Activated naive CD4-positive, alpha-beta T cell treated with anti-CD3 and anti-CD28 coated beads, Interleukin-2, amount 50 U/mL, for 24 hours (primary cell): Measurements from ENCODE around the gene ANAPC16.
"Not testable (repeated sequence)": the region's sequence is repeated elsewhere in the genome, so short reads cannot be mapped to it uniquely, and the experiment has no call there.

ENCODE experiments used
- H3K27ac Mint-ChIP-seq: one replicate; pipeline ENCODE4 v1.8.0; 2021; ENCODE audit warnings: mild to moderate bottlenecking, mixed read lengths
- H3K27me3 Mint-ChIP-seq: one replicate; pipeline ENCODE4 v1.8.0; 2021; ENCODE audit warnings: mixed read lengths
- H3K36me3 Mint-ChIP-seq: one replicate; pipeline ENCODE4 v1.8.0; 2021; ENCODE audit warnings: mixed read lengths
- H3K4me1 Mint-ChIP-seq: one replicate; pipeline ENCODE4 v1.8.0; 2021; ENCODE audit warnings: mixed read lengths
- H3K4me3 Mint-ChIP-seq: one replicate; pipeline ENCODE4 v1.8.0; 2021; ENCODE audit warnings: mild to moderate bottlenecking, mixed read lengths
- H3K9me3 Mint-ChIP-seq: one replicate; pipeline ENCODE4 v1.8.0; 2021; ENCODE audit warnings: mixed read lengths

The ANAPC16 gene

DNA sequence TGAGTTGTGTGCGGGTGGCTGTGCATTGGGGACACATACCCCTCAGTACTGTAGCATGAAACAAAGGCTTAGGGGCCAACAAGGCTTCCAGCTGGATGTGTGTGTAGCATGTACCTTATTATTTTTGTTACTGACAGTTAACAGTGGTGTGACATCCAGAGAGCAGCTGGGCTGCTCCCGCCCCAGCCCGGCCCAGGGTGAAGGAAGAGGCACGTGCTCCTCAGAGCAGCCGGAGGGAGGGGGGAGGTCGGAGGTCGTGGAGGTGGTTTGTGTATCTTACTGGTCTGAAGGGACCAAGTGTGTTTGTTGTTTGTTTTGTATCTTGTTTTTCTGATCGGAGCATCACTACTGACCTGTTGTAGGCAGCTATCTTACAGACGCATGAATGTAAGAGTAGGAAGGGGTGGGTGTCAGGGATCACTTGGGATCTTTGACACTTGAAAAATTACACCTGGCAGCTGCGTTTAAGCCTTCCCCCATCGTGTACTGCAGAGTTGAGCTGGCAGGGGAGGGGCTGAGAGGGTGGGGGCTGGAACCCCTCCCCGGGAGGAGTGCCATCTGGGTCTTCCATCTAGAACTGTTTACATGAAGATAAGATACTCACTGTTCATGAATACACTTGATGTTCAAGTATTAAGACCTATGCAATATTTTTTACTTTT is 59.7 kb downstream of the ANAPC16 start:
- peaks cover 18% of the 10 kb centered on the region for H3K36me3 Mint-ChIP-seq
- no peaks in the 10 kb centered on the region for H3K9me3 Mint-ChIP-seq
- peak overlapping the region; percentile 99 for H3K4me3 Mint-ChIP-seq
- peaks cover 54% of the 10 kb centered on the region for H3K4me1 Mint-ChIP-seq
- peak overlapping the region; percentile 96 for H3K27ac Mint-ChIP-seq
- H3K27me3 Mint-ChIP-seq, result no peaks in the 10 kb centered on the region

DNA sequence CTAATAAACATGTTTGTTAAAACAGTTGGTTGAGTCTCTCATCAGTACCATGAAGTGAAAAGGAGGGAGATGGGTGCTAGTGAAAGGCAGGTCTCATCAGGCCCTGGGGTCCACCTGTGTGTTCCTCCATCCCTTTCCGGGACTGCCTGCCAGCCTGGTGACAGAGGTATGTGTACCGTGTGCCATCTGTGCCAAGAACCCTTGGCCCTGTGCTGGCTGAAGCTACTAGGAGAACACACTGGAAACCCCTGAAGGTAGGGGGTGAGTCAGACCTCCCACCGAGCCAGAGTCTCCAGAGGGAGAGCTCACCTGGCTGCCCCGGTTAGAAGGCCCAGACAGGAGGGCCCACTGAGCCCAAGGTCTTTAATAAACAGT is 60.2 kb downstream of the ANAPC16 start:
- Mint-ChIP-seq H3K4me3 (peak overlapping the region; percentile 99), H3K9me3 (no peaks in the 10 kb centered on the region), H3K36me3 (peaks cover 18% of the 10 kb centered on the region), H3K4me1 (peaks cover 53% of the 10 kb centered on the region), H3K27me3 (no peaks in the 10 kb centered on the region), H3K27ac (peak overlapping the region; percentile 96)

DNA sequence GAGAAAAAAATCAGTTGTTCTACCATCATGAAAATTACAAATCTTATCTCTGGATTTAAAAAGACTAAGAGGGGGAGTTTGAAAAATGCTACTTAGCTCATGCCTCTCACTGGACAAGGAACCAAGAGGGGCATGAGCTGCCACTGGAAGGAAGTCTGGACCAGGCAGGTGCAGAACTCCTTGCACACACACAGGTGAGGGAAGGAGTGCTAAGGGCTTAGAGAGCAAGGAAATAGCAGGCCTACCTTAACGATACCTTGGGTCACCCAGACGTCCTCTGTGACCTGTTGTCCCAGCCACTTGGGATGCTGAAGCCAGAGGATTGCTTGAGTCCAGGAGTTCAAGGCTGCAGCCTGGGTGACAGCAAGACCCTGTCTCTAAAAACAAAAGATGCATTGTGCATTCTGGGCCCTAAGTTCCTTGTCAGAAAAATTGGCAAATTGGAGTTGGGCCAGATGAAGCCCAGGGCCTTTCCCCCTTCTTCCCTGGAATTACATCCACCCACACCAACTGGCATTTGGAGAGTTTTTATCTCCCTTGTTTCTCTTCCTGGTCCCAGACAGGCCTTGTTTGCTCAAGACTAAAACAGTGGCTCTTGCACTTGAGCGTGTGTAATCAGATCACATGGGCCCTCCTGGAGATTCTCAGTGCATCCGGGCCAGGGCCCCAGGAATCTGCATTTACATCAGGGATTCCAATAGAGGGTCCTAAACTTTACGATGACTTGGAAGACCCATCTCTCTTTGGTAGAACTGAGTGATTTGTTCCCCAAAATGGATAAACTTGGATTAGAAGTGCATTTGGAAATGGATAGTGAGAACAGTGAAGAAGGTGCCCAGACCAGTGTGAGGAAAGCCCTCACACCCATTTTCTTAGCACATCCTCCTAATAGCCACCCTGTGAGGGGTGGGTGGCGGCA is 60.9 kb downstream of the ANAPC16 start:
- peak overlapping the region; percentile 96 for H3K27ac Mint-ChIP-seq

DNA sequence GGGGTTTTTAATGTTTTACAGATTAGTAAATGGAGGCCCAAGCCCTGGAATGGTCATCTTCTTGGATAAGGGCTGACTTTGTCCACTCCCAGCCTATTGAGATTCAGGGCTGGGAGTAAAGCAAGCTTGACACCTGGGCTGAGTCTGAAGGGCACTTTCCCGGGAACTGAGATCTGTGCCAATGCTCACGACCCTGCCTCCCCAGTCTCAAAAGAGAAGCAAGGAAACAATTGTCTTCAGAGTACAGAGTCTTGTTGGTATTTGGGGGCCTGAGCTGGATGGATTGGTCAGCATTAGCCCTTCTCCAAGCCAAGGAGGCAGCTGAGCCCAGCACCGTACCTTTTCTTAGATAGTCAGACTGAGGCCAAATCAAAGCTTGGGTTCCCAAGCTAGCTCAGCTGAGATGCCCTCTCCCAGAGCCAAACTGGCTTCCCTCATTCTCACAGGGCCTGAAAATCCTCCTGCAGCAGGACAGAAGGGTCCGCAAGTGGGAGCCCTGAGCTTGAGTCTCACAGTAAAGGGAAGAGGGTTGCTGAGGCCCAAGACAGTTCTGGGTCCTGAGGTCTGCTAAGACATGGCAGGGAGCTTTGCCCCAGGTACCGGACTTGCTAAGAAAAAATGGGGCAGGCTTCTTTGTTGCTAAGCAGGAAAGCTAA is 61.7 kb downstream of the ANAPC16 start:
- no peaks in the 10 kb centered on the region for H3K9me3 Mint-ChIP-seq
- H3K4me1 Mint-ChIP-seq, result peaks cover 48% of the 10 kb centered on the region
- H3K4me3 Mint-ChIP-seq, result no peak overlapping the region
- H3K36me3 Mint-ChIP-seq, result peaks cover 18% of the 10 kb centered on the region
- no peak overlapping the region for H3K27ac Mint-ChIP-seq
- H3K27me3 Mint-ChIP-seq, result no peaks in the 10 kb centered on the region

More for the DNA sequence above, 60.9 kb downstream of the ANAPC16 start:
- peaks cover 53% of the 10 kb centered on the region for H3K4me1 Mint-ChIP-seq
- peak overlapping the region; percentile 99 for H3K4me3 Mint-ChIP-seq
- H3K27me3 Mint-ChIP-seq, result no peaks in the 10 kb centered on the region
- H3K9me3 Mint-ChIP-seq, result no peaks in the 10 kb centered on the region
- peaks cover 18% of the 10 kb centered on the region for H3K36me3 Mint-ChIP-seq

DNA sequence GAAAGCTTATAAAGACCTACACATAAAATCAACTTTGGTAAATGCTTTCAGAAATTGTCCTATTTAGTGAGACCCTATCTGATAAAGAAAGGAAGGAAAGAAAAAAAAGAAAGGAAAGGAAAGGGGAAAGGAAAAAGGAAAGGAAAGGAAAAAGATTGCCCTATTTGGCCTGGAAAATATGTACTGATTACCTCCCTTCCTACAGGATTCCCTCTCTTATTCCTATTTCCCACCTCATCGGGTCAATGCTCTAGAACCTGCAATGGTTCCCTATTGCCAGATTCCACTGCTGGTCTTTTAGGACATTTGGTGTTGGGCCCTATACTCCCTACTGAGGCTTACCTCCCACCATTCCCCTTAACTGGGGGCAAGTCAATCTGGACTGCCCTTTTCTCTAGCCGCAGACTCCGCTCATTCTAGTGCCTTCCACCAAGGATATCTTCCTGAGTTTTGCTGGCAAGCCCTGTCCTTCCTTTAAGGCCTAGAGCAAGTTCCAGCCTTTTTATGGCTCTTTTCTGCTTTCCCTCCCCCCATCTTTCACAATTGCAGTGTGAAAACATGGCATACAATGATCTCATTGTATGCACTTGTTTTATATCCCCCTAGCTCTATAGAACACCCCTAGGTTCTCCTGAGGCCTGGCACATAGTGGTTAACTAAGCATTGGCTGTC is 62.3 kb downstream of the ANAPC16 start:
- Mint-ChIP-seq H3K36me3 (peaks cover 18% of the 10 kb centered on the region), H3K4me3 (no peak overlapping the region), H3K27ac (peak overlapping the region; percentile 76), H3K27me3 (no peaks in the 10 kb centered on the region), H3K4me1 (peaks cover 47% of the 10 kb centered on the region), H3K9me3 (no peaks in the 10 kb centered on the region)

DNA sequence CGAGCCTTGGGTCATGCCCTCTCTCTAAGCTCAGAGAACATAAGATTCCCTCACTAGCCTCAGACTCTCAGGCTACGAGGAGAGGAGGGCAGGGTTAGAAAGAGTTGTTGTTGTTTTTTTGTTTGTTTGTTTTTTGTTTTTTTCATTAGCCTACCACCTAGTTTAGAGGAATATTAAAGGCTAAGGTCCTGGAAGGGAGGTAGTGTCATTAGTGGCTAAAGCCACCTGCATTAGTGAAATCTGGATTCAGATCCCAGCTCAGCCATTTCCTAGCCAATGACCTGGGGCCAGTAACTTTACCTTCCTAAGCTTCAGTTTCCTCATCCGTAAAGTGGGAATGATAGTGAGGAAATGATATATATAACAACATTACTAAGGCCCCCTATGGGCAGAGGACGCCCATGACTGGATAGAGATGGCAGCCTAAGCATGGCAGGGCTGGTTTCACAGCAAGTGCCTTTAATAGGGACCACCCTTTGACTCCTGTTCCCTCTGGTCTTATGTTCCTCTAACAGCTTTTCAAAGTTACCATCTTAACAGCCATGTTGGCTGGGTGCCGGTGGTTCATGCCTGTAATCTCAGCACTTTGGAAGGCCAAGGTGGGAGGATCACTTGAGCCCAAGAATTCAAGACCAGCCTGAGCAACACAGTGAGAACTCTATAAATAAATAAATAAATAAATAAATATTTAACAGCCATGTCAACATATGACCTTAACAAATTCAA is 63.0 kb downstream of the ANAPC16 start:
- Mint-ChIP-seq H3K36me3 (peaks cover 18% of the 10 kb centered on the region), H3K4me3 (no peak overlapping the region), H3K4me1 (peaks cover 46% of the 10 kb centered on the region)

DNA sequence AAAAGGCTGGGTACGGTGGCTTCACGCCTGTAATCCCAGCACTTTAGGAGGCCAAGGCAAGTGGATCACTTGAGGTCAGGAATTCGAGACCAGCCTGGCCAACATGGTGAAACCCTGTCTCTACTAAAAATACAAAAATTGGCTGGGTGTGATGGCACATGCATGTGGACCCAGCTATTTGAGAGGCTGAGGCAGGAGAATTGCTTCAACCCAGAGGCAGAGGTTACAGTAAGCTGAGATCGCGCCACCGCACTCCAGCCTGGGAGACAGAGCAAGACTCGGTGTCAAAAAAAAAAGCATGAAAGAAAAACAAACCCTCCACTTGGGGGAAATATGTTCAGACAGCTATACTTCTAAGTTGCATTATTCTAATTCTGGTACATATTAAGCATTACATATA is 63.8 kb downstream of the ANAPC16 start:
- Mint-ChIP-seq H3K36me3 (peaks cover 17% of the 10 kb centered on the region), H3K4me1 (peaks cover 51% of the 10 kb centered on the region)
- not testable (repeated sequence) for H3K9me3 Mint-ChIP-seq, H3K4me3 Mint-ChIP-seq, H3K27me3 Mint-ChIP-seq, H3K27ac Mint-ChIP-seq

More for the DNA sequence above, 63.0 kb downstream of the ANAPC16 start:
- Mint-ChIP-seq H3K27me3 (no peaks in the 10 kb centered on the region), H3K27ac (peak overlapping the region; percentile 76), H3K9me3 (no peaks in the 10 kb centered on the region)

DNA sequence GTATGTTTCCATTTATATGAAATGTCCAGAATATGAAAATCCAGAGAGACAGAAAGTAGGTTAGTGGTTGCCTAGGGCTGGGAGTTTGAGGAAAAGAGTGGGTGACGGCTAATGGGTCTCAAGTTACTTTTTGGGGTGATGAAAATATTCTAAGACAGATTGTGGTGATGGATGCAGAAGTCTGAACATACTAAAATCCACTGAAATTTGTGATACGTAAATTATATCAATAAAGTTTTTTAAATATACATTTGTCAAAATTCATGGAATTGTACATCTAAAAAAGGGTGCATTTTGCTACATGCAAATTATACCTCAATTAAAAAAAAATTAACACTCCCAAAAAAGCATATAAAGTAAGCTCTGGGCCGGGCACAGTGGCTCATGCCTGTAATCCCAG is 67.3 kb downstream of the ANAPC16 start:
- Mint-ChIP-seq H3K27ac (no peak overlapping the region), H3K4me1 (peaks cover 49% of the 10 kb centered on the region), H3K9me3 (no peaks in the 10 kb centered on the region), H3K4me3 (no peak overlapping the region), H3K36me3 (no peaks in the 10 kb centered on the region), H3K27me3 (no peaks in the 10 kb centered on the region)
